GM12878 (cell line): ENCODE measurements around the gene RGN. TPM values are rescaled to one million over a fixed set of nuclear protein-coding genes. Genes with fewer than 3 reads are reported as not detected.

Experiments
- ATAC-seq: fragments of 200-7000 bp; cut with Tn5 transposase; 3 replicates; pipeline ENCODE4 v1.9.1; 2020; ENCODE audit warnings: mild to moderate bottlenecking, moderate library complexity
- BruUV-seq: library from RNA; stranded (reverse); fragments of 400-500 nt; replicated peaks from 2 replicates; lab custom pipeline; 2021; lab: Mats Ljungman, UMichigan
- CTCF ChIA-PET: fragments of 300-600 bp; sonication (Branson Sonifier 250); formaldehyde crosslinking; extraction: SDS; loops from one replicate; lab custom pipeline; 2021; ENCODE audit warnings: inconsistent platforms; lab: Yijun Ruan, JAX
- POLR2A ChIA-PET: fragments of 350-600 bp; formaldehyde crosslinking; extraction: SDS; loops from one replicate; lab custom pipeline; 2021; ENCODE audit warnings: inconsistent platforms; lab: Charles Lee
- RAD21 ChIA-PET: fragments of 300-600 bp; sonication (Branson Sonifier 250); formaldehyde crosslinking; loops from one replicate; lab custom pipeline; 2023; ENCODE audit warnings: antibody characterized with exemption; ENCODE audit not compliant: unreplicated experiment; lab: Charles Lee
- SMC1A ChIA-PET: fragments of 300-600 bp; sonication (Branson Sonifier 250); formaldehyde crosslinking; loops from one replicate; lab custom pipeline; 2023; ENCODE audit not compliant: unreplicated experiment, uncharacterized antibody; lab: Charles Lee
- DNase-seq: peaks from one replicate; pipeline ENCODE4 v3.0.0-alpha.2; 2011; ENCODE audit warnings: low read depth, low spot score
- FAIRE-seq: peaks from 3 replicates; lab custom pipeline; 2011; peaks lifted over from hg19 to GRCh38; lab: Jason Lieb, UNC
- H2AFZ ChIP-seq: 2 replicates; pipeline ENCODE4 v1.6.0; 2011; ENCODE audit warnings: low read depth, low read length, control low read depth; ENCODE audit not compliant: control insufficient read depth
- H3K27ac ChIP-seq: 2 replicates; pipeline ENCODE4 v1.5.1; 2011; ENCODE audit warnings: control low read depth; ENCODE audit not compliant: control insufficient read depth, insufficient read depth
- H3K27me3 ChIP-seq, 2 experiments: replicated peaks in 1 of 2; 2 replicates each; pipeline versions ENCODE4 v1.6.0 to v1.6.1; 2011; ENCODE audit warnings: low read length in 1 of 2; ENCODE audit not compliant: control insufficient read depth in 2 of 2, insufficient read depth in 2 of 2
- H3K36me3 ChIP-seq, 2 experiments: 2 replicates each; pipeline ENCODE4 v1.5.1; 2011; ENCODE audit warnings: low read length in 1 of 2; ENCODE audit not compliant: control insufficient read depth in 2 of 2, insufficient read depth in 2 of 2
- H3K4me1 ChIP-seq: 2 replicates; pipeline ENCODE4 v1.6.1; 2011; ENCODE audit warnings: mild to moderate bottlenecking, low read length, moderate library complexity, mixed read lengths; ENCODE audit not compliant: control insufficient read depth, insufficient read depth
- H3K4me2 ChIP-seq: 2 replicates; pipeline ENCODE4 v1.6.0; 2011; ENCODE audit warnings: control low read depth; ENCODE audit not compliant: control insufficient read depth, insufficient read depth
- H3K4me3 ChIP-seq: fragments of 200-600 bp; sonication (generic); 2 replicates; pipeline ENCODE4 v1.5.1; 2016
- H3K79me2 ChIP-seq: 2 replicates; pipeline ENCODE4 v1.6.0; 2011; ENCODE audit warnings: low read length; ENCODE audit not compliant: control insufficient read depth, insufficient read depth
- H3K9ac ChIP-seq: 2 replicates; pipeline ENCODE4 v1.8.0; 2011; ENCODE audit warnings: low read length, control low read depth, mixed read lengths; ENCODE audit not compliant: control insufficient read depth, insufficient read depth
- H3K9me3 ChIP-seq: replicated peaks from 3 replicates; pipeline ENCODE4 v1.5.1; 2011; ENCODE audit warnings: mild to moderate bottlenecking, low read length; ENCODE audit not compliant: control insufficient read depth, insufficient read depth
- H4K20me1 ChIP-seq: 2 replicates; pipeline ENCODE4 v1.6.0; 2011; ENCODE audit not compliant: control insufficient read depth, insufficient read depth
- MEF2A ChIP-seq: IDR thresholded peaks from 2 replicates; pipeline ENCODE4 v1.6.1; 2011; ENCODE audit warnings: low read depth, mild to moderate bottlenecking, low read length, moderate library complexity; ENCODE audit not compliant: insufficient read depth
- MXI1 ChIP-seq: fragments of 150-350 bp; IDR thresholded peaks from 2 replicates; pipeline ENCODE4 v1.6.1; 2011; ENCODE audit warnings: low read depth, mild to moderate bottlenecking, inconsistent platforms, low read length, improper control_type of control experiment
- PAX5 ChIP-seq: IDR thresholded peaks from 2 replicates; pipeline ENCODE4 v1.6.1; 2011; ENCODE audit warnings: low read depth, low read length, borderline replicate concordance
- RBBP5 ChIP-seq: fragments of 200-600 bp; sonication (generic); conservative IDR thresholded peaks from 2 replicates; pipeline ENCODE4 v1.6.1; 2016
- SIN3A ChIP-seq: IDR thresholded peaks from 2 replicates; pipeline ENCODE4 v1.6.1; 2012; ENCODE audit warnings: low read depth, low read length, improper control_type of control experiment
- SUZ12 ChIP-seq: fragments of 200-600 bp; sonication (generic); IDR thresholded peaks from one replicate; pipeline ENCODE4 v1.6.1; 2018; ENCODE audit warnings: antibody characterized with exemption, mild to moderate bottlenecking; ENCODE audit not compliant: unreplicated experiment
- TCF12 ChIP-seq: IDR thresholded peaks from 2 replicates; pipeline ENCODE4 v1.6.1; 2011; ENCODE audit warnings: low read depth, mild to moderate bottlenecking, low read length
- TCF7 ChIP-seq: IDR thresholded peaks from 2 replicates; pipeline ENCODE4 v1.6.1; 2014; ENCODE audit warnings: antibody characterized with exemption, borderline replicate concordance
- YY1 ChIP-seq: IDR thresholded peaks from 2 replicates; pipeline ENCODE4 v1.6.1; 2011; ENCODE audit warnings: low read depth, mild to moderate bottlenecking, low read length
- ZNF274 ChIP-seq: IDR thresholded peaks from one replicate; pipeline ENCODE4 v1.8.0; 2011; ENCODE audit not compliant: insufficient read length, insufficient read depth
- WGBS: methylation state at CpG from one replicate; pipeline ENCODE4 v1.1.6; 2016; ENCODE audit warnings: low lambda C conversion rate; ENCODE audit not compliant: insufficient replicate concordance, insufficient coverage; ENCODE audit errors: missing lambda C conversion rate; 5-methylcytosine and 5-hydroxymethylcytosine counted together
- in situ Hi-C: fragments of 300-500 bp; cut with MboI; formaldehyde crosslinking; loops from 9 replicates; pipeline ENCODE4 v1.14.3; 2018; ENCODE audit warnings: mixed read lengths
- intact Hi-C: fragments of 100-400 bp; cut with micrococcal nuclease; formaldehyde crosslinking; loops from one replicate; pipeline ENCODE4 v1.14.2; 2022; ENCODE audit not compliant: unreplicated experiment
- polyA plus RNA-seq, 11 experiments: library from polyadenylated mRNA; depleted of rRNA in 4 of 11; unstranded in 6 of 11; stranded (reverse) in 5 of 11; fragments of >200 nt; fragmentation: Nextera tagmentation in 4 of 11; fragmentation: Illumina TruSeq in 1 of 11; extraction: Ambion mirVana in 4 of 11; extraction: Trizol in 1 of 11; gene quantifications; 1 replicate in 1 of 11; 2 replicates in 10 of 11; pipeline versions ENCODE4 v1.2.1 to v1.2.3, GENCODE V29; 2011 to 2016; ENCODE audit warnings: inconsistent platforms in 2 of 11, missing spikeins in 2 of 11, low read depth in 1 of 11
- total RNA-seq, 4 experiments: library from RNA; depleted of rRNA in 3 of 4; stranded (reverse); fragments of >200 nt in 3 of 4; fragmentation: Illumina TruSeq in 1 of 4; extraction: Trizol in 1 of 4; gene quantifications; 2 replicates each; pipeline versions ENCODE4 v1.2.1 to v1.2.3, GENCODE V29; 2013 to 2021
- TF ChIP-seq, protein P1 (sequence below): fragments of 450-650 bp; IDR thresholded peaks from 2 replicates; pipeline ENCODE4 v1.6.1; 2016; ENCODE audit warnings: mild to moderate bottlenecking, moderate library complexity, borderline replicate concordance
- TF ChIP-seq, protein P2 (sequence below): fragments of 450-650 bp; IDR thresholded peaks from 2 replicates; pipeline ENCODE4 v1.6.1; 2018; ENCODE audit warnings: borderline replicate concordance, mild to moderate bottlenecking; ENCODE audit not compliant: partially characterized antibody

RGN gene
- total and polyA plus RNA-seq, 10 of the 15 experiments (the other 5 are each of a cell fraction or from before 2014, with no cell fraction given), result 0.15 TPM; not detected in 9

DNA sequence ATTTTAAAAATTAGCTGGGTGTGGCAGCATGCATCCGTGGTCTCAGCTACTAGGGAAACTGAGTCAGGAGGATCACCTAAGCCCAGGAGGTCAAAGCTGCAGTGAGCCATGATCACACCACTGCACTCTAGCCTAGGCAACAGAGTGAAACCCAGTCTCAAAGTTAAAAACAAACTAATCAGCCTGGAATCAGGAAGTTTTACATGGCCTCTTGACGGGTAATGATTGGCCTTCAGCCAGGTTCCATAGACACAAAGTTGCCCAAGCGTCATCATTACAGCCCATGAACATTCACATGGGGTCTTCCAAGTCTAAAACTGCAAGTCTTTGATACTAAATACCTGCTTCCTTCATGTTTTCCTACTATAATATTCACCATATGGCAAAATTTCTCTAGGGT is 10.0 kb upstream of the RGN start:
- Histone ChIP-seq H3K9me3 (no peaks in the 10 kb centered on the region), H3K4me3 (no peak overlapping the region), H3K4me1 (no peaks in the 10 kb centered on the region), H3K9ac (no peak overlapping the region), H3K79me2 (no peaks in the 10 kb centered on the region), H3K27ac (no peak overlapping the region), H3K36me3 (no peaks in the 10 kb centered on the region), H3K27me3 (no peaks in the 10 kb centered on the region; a peak in 1 of 4 replicates), H4K20me1 (no peaks in the 10 kb centered on the region), H3K4me2 (no peak overlapping the region), H2AFZ (no peak overlapping the region)
- BruUV-seq, result no TSS peak
- ATAC-seq (no peak), FAIRE-seq (no peak), DNase-seq (no peak)
- TF ChIP-seq, protein P1, sequence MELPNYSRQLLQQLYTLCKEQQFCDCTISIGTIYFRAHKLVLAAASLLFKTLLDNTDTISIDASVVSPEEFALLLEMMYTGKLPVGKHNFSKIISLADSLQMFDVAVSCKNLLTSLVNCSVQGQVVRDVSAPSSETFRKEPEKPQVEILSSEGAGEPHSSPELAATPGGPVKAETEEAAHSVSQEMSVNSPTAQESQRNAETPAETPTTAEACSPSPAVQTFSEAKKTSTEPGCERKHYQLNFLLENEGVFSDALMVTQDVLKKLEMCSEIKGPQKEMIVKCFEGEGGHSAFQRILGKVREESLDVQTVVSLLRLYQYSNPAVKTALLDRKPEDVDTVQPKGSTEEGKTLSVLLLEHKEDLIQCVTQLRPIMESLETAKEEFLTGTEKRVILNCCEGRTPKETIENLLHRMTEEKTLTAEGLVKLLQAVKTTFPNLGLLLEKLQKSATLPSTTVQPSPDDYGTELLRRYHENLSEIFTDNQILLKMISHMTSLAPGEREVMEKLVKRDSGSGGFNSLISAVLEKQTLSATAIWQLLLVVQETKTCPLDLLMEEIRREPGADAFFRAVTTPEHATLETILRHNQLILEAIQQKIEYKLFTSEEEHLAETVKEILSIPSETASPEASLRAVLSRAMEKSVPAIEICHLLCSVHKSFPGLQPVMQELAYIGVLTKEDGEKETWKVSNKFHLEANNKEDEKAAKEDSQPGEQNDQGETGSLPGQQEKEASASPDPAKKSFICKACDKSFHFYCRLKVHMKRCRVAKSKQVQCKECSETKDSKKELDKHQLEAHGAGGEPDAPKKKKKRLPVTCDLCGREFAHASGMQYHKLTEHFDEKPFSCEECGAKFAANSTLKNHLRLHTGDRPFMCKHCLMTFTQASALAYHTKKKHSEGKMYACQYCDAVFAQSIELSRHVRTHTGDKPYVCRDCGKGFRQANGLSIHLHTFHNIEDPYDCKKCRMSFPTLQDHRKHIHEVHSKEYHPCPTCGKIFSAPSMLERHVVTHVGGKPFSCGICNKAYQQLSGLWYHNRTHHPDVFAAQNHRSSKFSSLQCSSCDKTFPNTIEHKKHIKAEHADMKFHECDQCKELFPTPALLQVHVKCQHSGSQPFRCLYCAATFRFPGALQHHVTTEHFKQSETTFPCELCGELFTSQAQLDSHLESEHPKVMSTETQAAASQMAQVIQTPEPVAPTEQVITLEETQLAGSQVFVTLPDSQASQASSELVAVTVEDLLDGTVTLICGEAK, result no peak
- TF ChIP-seq ZNF274 (no peak), RBBP5 (no peak), PAX5 (no peak), TCF7 (no peak), SUZ12 (no peak), SIN3A (no peak), MXI1 (no peak), TCF12 (no peak), MEF2A (no peak), YY1 (no peak)
- TF ChIP-seq, protein P2, sequence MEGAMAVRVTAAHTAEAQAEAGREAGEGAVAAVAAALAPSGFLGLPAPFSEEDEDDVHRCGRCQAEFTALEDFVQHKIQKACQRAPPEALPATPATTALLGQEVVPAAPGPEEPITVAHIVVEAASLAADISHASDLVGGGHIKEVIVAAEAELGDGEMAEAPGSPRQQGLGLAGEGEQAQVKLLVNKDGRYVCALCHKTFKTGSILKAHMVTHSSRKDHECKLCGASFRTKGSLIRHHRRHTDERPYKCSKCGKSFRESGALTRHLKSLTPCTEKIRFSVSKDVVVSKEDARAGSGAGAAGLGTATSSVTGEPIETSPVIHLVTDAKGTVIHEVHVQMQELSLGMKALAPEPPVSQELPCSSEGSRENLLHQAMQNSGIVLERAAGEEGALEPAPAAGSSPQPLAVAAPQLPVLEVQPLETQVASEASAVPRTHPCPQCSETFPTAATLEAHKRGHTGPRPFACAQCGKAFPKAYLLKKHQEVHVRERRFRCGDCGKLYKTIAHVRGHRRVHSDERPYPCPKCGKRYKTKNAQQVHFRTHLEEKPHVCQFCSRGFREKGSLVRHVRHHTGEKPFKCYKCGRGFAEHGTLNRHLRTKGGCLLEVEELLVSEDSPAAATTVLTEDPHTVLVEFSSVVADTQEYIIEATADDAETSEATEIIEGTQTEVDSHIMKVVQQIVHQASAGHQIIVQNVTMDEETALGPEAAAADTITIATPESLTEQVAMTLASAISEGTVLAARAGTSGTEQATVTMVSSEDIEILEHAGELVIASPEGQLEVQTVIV, result no peak
- RAD21 ChIA-PET, result interaction anchor here (0.7 kb wide), 1 partner anchor 303 kb away, joined by 3 read pairs; no protein-coding TSS in a partner anchor
- CTCF ChIA-PET, result no interaction called here
- intact Hi-C loops, result no loop called here
- in situ Hi-C loops, result no loop called here
- 23% methylated on average over 3 of the region's 3 CpGs for WGBS
- SMC1A ChIA-PET, result no interaction called here
- POLR2A ChIA-PET, result no interaction called here
